GM23248 (cell line): ENCODE results near the gene CLIC5. TPM values are rescaled to one million over a fixed set of nuclear protein-coding genes. Genes with fewer than 3 reads are reported as not detected.

Source experiments
- DNase-seq: peaks from one replicate; pipeline ENCODE4 v3.0.0-alpha.2; 2015
- H2AFZ ChIP-seq: fragments of 200-600 bp; sonication (generic); 2 replicates; pipeline ENCODE4 v1.6.1; 2016; ENCODE audit warnings: antibody characterized with exemption
- H3F3A ChIP-seq: fragments of 200-600 bp; sonication (generic); 2 replicates; pipeline ENCODE4 v1.6.1; 2016; ENCODE audit warnings: mild to moderate bottlenecking, antibody characterized with exemption, mixed run types; ENCODE audit not compliant: insufficient read depth
- H3K27ac ChIP-seq: fragments of 200-600 bp; sonication (generic); 2 replicates; pipeline ENCODE4 v1.5.1; 2016; ENCODE audit warnings: mild to moderate bottlenecking
- H3K27me3 ChIP-seq: fragments of 200-600 bp; sonication (generic); replicated peaks from 2 replicates; pipeline ENCODE4 v1.6.1; 2016; ENCODE audit warnings: mild to moderate bottlenecking; ENCODE audit not compliant: insufficient read depth
- H3K36me3 ChIP-seq: fragments of 200-600 bp; sonication (generic); 2 replicates; pipeline ENCODE4 v1.6.1; 2016; ENCODE audit warnings: low read depth, mild to moderate bottlenecking
- H3K4me1 ChIP-seq: fragments of 200-600 bp; sonication (generic); 2 replicates; pipeline ENCODE4 v1.6.1; 2016; ENCODE audit warnings: mild to moderate bottlenecking; ENCODE audit not compliant: insufficient read depth
- H3K4me2 ChIP-seq: fragments of 200-600 bp; sonication (generic); one replicate; pipeline ENCODE4 v1.6.1; 2016; ENCODE audit warnings: mild to moderate bottlenecking; ENCODE audit not compliant: unreplicated experiment
- H3K4me3 ChIP-seq: fragments of 200-600 bp; sonication (generic); 2 replicates; pipeline ENCODE4 v1.5.1; 2016; ENCODE audit warnings: mild to moderate bottlenecking
- H3K79me2 ChIP-seq: fragments of 200-600 bp; sonication (generic); 2 replicates; pipeline ENCODE4 v1.6.1; 2016; ENCODE audit warnings: mild to moderate bottlenecking; ENCODE audit not compliant: insufficient read depth
- H3K9ac ChIP-seq: fragments of 200-600 bp; sonication (generic); 2 replicates; pipeline ENCODE4 v1.6.1; 2016; ENCODE audit warnings: mild to moderate bottlenecking
- H3K9me2 ChIP-seq: fragments of 200-600 bp; sonication (generic); 2 replicates; pipeline ENCODE4 v1.6.1; 2016; ENCODE audit warnings: mixed run types, mild to moderate bottlenecking, moderate library complexity; ENCODE audit not compliant: insufficient read depth
- H3K9me3 ChIP-seq: fragments of 200-600 bp; sonication (generic); one replicate; pipeline ENCODE4 v1.6.1; 2017; ENCODE audit warnings: low read depth
- H4K20me1 ChIP-seq: fragments of 200-600 bp; sonication (generic); 2 replicates; pipeline ENCODE4 v1.6.0; 2016; ENCODE audit not compliant: insufficient read depth
- EZH2 ChIP-seq: fragments of 200-600 bp; sonication (generic); IDR thresholded peaks from 2 replicates; pipeline ENCODE4 v1.6.1; 2018; ENCODE audit warnings: antibody characterized with exemption, mild to moderate bottlenecking; ENCODE audit not compliant: insufficient read depth, poor library complexity, severe bottlenecking
- EZH2phosphoT487 ChIP-seq: fragments of 200-600 bp; sonication (generic); IDR thresholded peaks from 2 replicates; pipeline ENCODE4 v1.6.1; 2018; ENCODE audit warnings: antibody characterized with exemption, moderate library complexity, mild to moderate bottlenecking, low read depth; ENCODE audit not compliant: insufficient read depth
- WGBS, 2 experiments: methylation state at CpG; one replicate each; pipeline ENCODE4 v1.1.6; 2015 to 2017; ENCODE audit warnings: low lambda C conversion rate in 2 of 2, low coverage in 1 of 2; ENCODE audit errors: missing lambda C conversion rate in 2 of 2; 5-methylcytosine and 5-hydroxymethylcytosine counted together
- in situ Hi-C: fragments of 300-500 bp; cut with MboI; formaldehyde crosslinking; loops from 2 replicates; pipeline ENCODE4 v1.15.0; 2020
- polyA plus RNA-seq: library from polyadenylated mRNA; unstranded; fragments of >200 nt; fragmentation: Nextera tagmentation; extraction: Ambion mirVana; gene quantifications from 2 replicates; pipeline ENCODE4 v1.2.1, GENCODE V29; 2016
- total RNA-seq: library from RNA; depleted of rRNA; stranded (reverse); fragments of >200 nt; shearing (Covaris generic); gene quantifications from 2 replicates; pipeline ENCODE4 v1.2.3, GENCODE V29; 2014

Gene CLIC5
- total and polyA plus RNA-seq, 2 experiments from 2014 or later, result not detected

- H3K4me2 ChIP-seq, result no peak overlapping the region
- H3K79me2 ChIP-seq, result no peaks in the 10 kb centered on the region
- peaks cover 4% of the 10 kb centered on the region; the same call in 1 of the 2 replicates for H3K27me3 ChIP-seq
- WGBS, 2 experiments, result 5 to 17% methylated on average over 1 of the region's 1 CpG
- in situ Hi-C loops, result no loop called here
- no peaks in the 10 kb centered on the region for H4K20me1 ChIP-seq
- no peaks in the 10 kb centered on the region for H3K4me1 ChIP-seq
- no peak overlapping the region for H3K4me3 ChIP-seq
- H3K9me2 ChIP-seq, result no peaks in the 10 kb centered on the region
- H2AFZ ChIP-seq, result no peak overlapping the region
- H3K9ac ChIP-seq, result no peak overlapping the region
- H3K27ac ChIP-seq, result no peak overlapping the region
- H3F3A ChIP-seq, result no peaks in the 10 kb centered on the region
- no peak for TF ChIP-seq EZH2
- H3K9me3 ChIP-seq, result no peaks in the 10 kb centered on the region
- no peaks in the 10 kb centered on the region for H3K36me3 ChIP-seq
- no peak for DNase-seq
Observed at GRCh38 chr6:45990162-45990561, 25.5 kb downstream of the CLIC5 start.

- TF ChIP-seq EZH2phosphoT487 (no peak), EZH2 (no peak)
- Histone ChIP-seq H4K20me1 (no peaks in the 10 kb centered on the region), H3K4me2 (no peak overlapping the region), H3K4me1 (no peaks in the 10 kb centered on the region), H2AFZ (no peak overlapping the region), H3K9ac (no peak overlapping the region), H3K36me3 (no peaks in the 10 kb centered on the region), H3K4me3 (no peak overlapping the region), H3K9me3 (no peaks in the 10 kb centered on the region), H3K27ac (no peak overlapping the region), H3K79me2 (no peaks in the 10 kb centered on the region), H3K9me2 (no peaks in the 10 kb centered on the region), H3K27me3 (peaks cover 4% of the 10 kb centered on the region; the same call in 1 of the 2 replicates), H3F3A (no peaks in the 10 kb centered on the region)
- no peak for DNase-seq
- in situ Hi-C loops, result no loop called here
- WGBS, 2 experiments, result 23 to 38% methylated on average over 2 of the region's 2 CpGs
Observed at GRCh38 chr6:45988635-45989034, 27.0 kb downstream of the CLIC5 start.

- TF ChIP-seq EZH2 (no peak), EZH2phosphoT487 (no peak)
- Histone ChIP-seq H3K27me3 (peaks cover 4% of the 10 kb centered on the region; the same call in 1 of the 2 replicates), H3K4me1 (no peaks in the 10 kb centered on the region), H3F3A (no peaks in the 10 kb centered on the region), H3K9me2 (no peaks in the 10 kb centered on the region), H4K20me1 (no peaks in the 10 kb centered on the region), H3K9me3 (no peaks in the 10 kb centered on the region), H3K4me3 (no peak overlapping the region), H3K79me2 (no peaks in the 10 kb centered on the region), H2AFZ (no peak overlapping the region), H3K9ac (no peak overlapping the region), H3K36me3 (no peaks in the 10 kb centered on the region), H3K4me2 (no peak overlapping the region), H3K27ac (no peak overlapping the region)
- in situ Hi-C loops, result no loop called here
- WGBS, 2 experiments, result 67% methylated on average over 1 of the region's 1 CpG
- no peak for DNase-seq
Observed at GRCh38 chr6:45987856-45988255, 27.8 kb downstream of the CLIC5 start.

DNA sequence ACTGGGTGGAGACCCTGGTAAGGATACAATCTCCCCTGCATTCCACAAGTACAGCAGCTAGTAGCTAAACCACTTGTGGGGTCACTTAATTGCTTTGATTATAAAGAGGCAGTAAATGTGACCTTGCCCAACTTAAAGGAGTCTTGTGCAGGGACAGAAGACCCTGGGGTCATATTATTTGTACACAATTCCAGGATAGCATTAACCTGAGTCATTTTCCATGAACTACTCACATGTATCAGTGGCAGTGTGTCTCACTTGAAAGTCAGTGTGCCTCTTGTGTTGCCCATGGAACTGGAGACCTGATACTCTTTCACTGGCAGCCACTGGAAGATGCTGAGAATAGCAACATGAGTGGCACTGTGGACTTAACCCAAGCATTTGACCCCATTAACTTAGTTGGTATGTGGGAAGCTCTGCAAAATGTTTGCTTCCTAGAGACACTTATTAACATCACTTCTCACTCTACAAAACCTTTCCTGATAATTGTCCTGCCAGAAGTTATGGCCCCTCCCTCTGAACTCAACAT is 28.9 kb downstream of the CLIC5 start:
- Histone ChIP-seq H3K9me2 (no peaks in the 10 kb centered on the region), H3F3A (no peaks in the 10 kb centered on the region), H2AFZ (no peak overlapping the region), H3K79me2 (no peaks in the 10 kb centered on the region), H3K27me3 (peaks cover 4% of the 10 kb centered on the region; the same call in 1 of the 2 replicates), H3K27ac (no peak overlapping the region), H3K9me3 (no peaks in the 10 kb centered on the region), H3K4me1 (no peaks in the 10 kb centered on the region), H3K9ac (no peak overlapping the region), H3K4me3 (no peak overlapping the region), H3K36me3 (no peaks in the 10 kb centered on the region), H3K4me2 (no peak overlapping the region), H4K20me1 (no peaks in the 10 kb centered on the region)
- DNase-seq, result no peak
- TF ChIP-seq EZH2phosphoT487 (no peak), EZH2 (no peak)
- in situ Hi-C loops, result no loop called here
